Muscle layer of colon (tissue), 2 donors: ENCODE data around the gene INPP5A.

ENCODE experiments used
- H3K27ac ChIP-seq: one replicate; pipeline ENCODE4 v1.7.0; 2013; ENCODE audit warnings: low read depth, mild to moderate bottlenecking, low read length, moderate library complexity
- H3K27me3 ChIP-seq, 2 donors: one replicate each; pipeline ENCODE4 v1.7.0; 2013; ENCODE audit warnings: low read length in 2 of 2, mild to moderate bottlenecking in 2 of 2; ENCODE audit not compliant: insufficient read depth in 2 of 2, control insufficient read depth in 1 of 2
- H3K36me3 ChIP-seq: one replicate; pipeline ENCODE4 v1.7.0; 2013; ENCODE audit warnings: mild to moderate bottlenecking, low read length; ENCODE audit not compliant: insufficient read depth
- H3K4me1 ChIP-seq: one replicate; pipeline ENCODE4 v1.7.0; 2013; ENCODE audit warnings: mild to moderate bottlenecking, low read length; ENCODE audit not compliant: insufficient read depth
- H3K4me3 ChIP-seq, 2 donors: one replicate each; pipeline ENCODE4 v1.7.0; 2013; ENCODE audit warnings: low read length in 2 of 2, low read depth in 1 of 2, mild to moderate bottlenecking in 1 of 2, moderate library complexity in 1 of 2
- H3K9ac ChIP-seq: one replicate; pipeline ENCODE4 v1.7.0; 2013; ENCODE audit warnings: low read length
- H3K9me3 ChIP-seq: one replicate; pipeline ENCODE4 v1.7.0; 2013; ENCODE audit warnings: mild to moderate bottlenecking, low read length
- donor health status: abdominal sarcoma.
- donor health status: Adenocarcinoma of cecum.

INPP5A gene

GRCh38 chr10:132657748-132658147 is 120.2 kb downstream of the INPP5A start:
- Histone ChIP-seq H3K27ac (no peak overlapping the region), H3K4me1 (peaks cover 13% of the 10 kb centered on the region), H3K9me3 (no peaks in the 10 kb centered on the region), H3K36me3 (peaks cover 21% of the 10 kb centered on the region), H3K4me3 (no peak overlapping the region), H3K27me3 (no peaks in the 10 kb centered on the region), H3K9ac (no peak overlapping the region)

GRCh38 chr10:132658546-132659205 is 121.1 kb downstream of the INPP5A start:
- H3K4me1 ChIP-seq = peaks cover 13% of the 10 kb centered on the region
- H3K27ac ChIP-seq = no peak overlapping the region
- H3K9ac ChIP-seq = no peak overlapping the region
- no peaks in the 10 kb centered on the region for H3K9me3 ChIP-seq
- H3K4me3 ChIP-seq = no peak overlapping the region
- no peaks in the 10 kb centered on the region for H3K27me3 ChIP-seq
- peaks cover 16% of the 10 kb centered on the region for H3K36me3 ChIP-seq

- H3K36me3 ChIP-seq = peaks cover 18% of the 10 kb centered on the region
- no peak overlapping the region for H3K4me3 ChIP-seq
- H3K9ac ChIP-seq = no peak overlapping the region
- no peak overlapping the region for H3K27ac ChIP-seq
- no peaks in the 10 kb centered on the region for H3K9me3 ChIP-seq
- H3K4me1 ChIP-seq = peaks cover 13% of the 10 kb centered on the region
- H3K27me3 ChIP-seq = no peaks in the 10 kb centered on the region
These were observed 121.9 kb downstream of the INPP5A start for GRCh38 chr10:132659206-132660091.

GRCh38 chr10:132660385-132660784 is 122.8 kb downstream of the INPP5A start:
- Histone ChIP-seq H3K4me3 (no peak overlapping the region), H3K27ac (no peak overlapping the region), H3K27me3 (no peaks in the 10 kb centered on the region), H3K9me3 (no peaks in the 10 kb centered on the region), H3K36me3 (peaks cover 18% of the 10 kb centered on the region), H3K4me1 (peaks cover 5% of the 10 kb centered on the region), H3K9ac (no peak overlapping the region)

GRCh38 chr10:132662186-132662920 is 124.8 kb downstream of the INPP5A start:
- Histone ChIP-seq H3K27ac (no peak overlapping the region), H3K4me1 (peaks cover 5% of the 10 kb centered on the region)

GRCh38 chr10:132663666-132664365 is 126.2 kb downstream of the INPP5A start:
- Histone ChIP-seq H3K4me3 (no peak overlapping the region), H3K4me1 (peaks cover 5% of the 10 kb centered on the region), H3K27me3 (no peaks in the 10 kb centered on the region), H3K9ac (no peak overlapping the region), H3K36me3 (peaks cover 13% of the 10 kb centered on the region), H3K27ac (no peak overlapping the region), H3K9me3 (no peaks in the 10 kb centered on the region)

More at GRCh38 chr10:132662186-132662920, 124.8 kb downstream of the INPP5A start:
- no peaks in the 10 kb centered on the region for H3K27me3 ChIP-seq
- H3K9ac ChIP-seq = no peak overlapping the region
- peaks cover 13% of the 10 kb centered on the region for H3K36me3 ChIP-seq
- no peak overlapping the region for H3K4me3 ChIP-seq
- no peaks in the 10 kb centered on the region for H3K9me3 ChIP-seq

- Histone ChIP-seq H3K27ac (no peak overlapping the region), H3K4me3 (no peak overlapping the region), H3K36me3 (peaks cover 13% of the 10 kb centered on the region), H3K9ac (no peak overlapping the region), H3K27me3 (no peaks in the 10 kb centered on the region), H3K4me1 (peaks cover 5% of the 10 kb centered on the region), H3K9me3 (no peaks in the 10 kb centered on the region)
These were observed 126.8 kb downstream of the INPP5A start for GRCh38 chr10:132664407-132664806.

- Histone ChIP-seq H3K4me1 (peaks cover 5% of the 10 kb centered on the region), H3K36me3 (peaks cover 13% of the 10 kb centered on the region), H3K27ac (no peak overlapping the region), H3K9me3 (no peaks in the 10 kb centered on the region), H3K9ac (no peak overlapping the region), H3K27me3 (no peaks in the 10 kb centered on the region), H3K4me3 (no peak overlapping the region)
These were observed 127.3 kb downstream of the INPP5A start for GRCh38 chr10:132664883-132665282.

GRCh38 chr10:132665946-132666704 is 128.5 kb downstream of the INPP5A start:
- Histone ChIP-seq H3K4me3 (no peak overlapping the region), H3K27ac (no peak overlapping the region), H3K4me1 (no peaks in the 10 kb centered on the region)

GRCh38 chr10:132666705-132667341 is 129.2 kb downstream of the INPP5A start:
- Histone ChIP-seq H3K4me1 (no peaks in the 10 kb centered on the region), H3K9ac (no peak overlapping the region), H3K27ac (no peak overlapping the region), H3K9me3 (no peaks in the 10 kb centered on the region), H3K4me3 (no peak overlapping the region), H3K36me3 (peaks cover 5% of the 10 kb centered on the region), H3K27me3 (no peaks in the 10 kb centered on the region)

More at GRCh38 chr10:132665946-132666704, 128.5 kb downstream of the INPP5A start:
- peaks cover 4% of the 10 kb centered on the region for H3K36me3 ChIP-seq
- no peaks in the 10 kb centered on the region for H3K27me3 ChIP-seq
- H3K9ac ChIP-seq = no peak overlapping the region
- no peaks in the 10 kb centered on the region for H3K9me3 ChIP-seq
